GM19240 (cell line): Measurements from ENCODE around the gene FBXO5.

Source experiments
- DNase-seq: peaks from one replicate; pipeline ENCODE4 v3.0.0; 2011; ENCODE audit warnings: low spot score; ENCODE audit not compliant: insufficient read length

The FBXO5 gene

DNA sequence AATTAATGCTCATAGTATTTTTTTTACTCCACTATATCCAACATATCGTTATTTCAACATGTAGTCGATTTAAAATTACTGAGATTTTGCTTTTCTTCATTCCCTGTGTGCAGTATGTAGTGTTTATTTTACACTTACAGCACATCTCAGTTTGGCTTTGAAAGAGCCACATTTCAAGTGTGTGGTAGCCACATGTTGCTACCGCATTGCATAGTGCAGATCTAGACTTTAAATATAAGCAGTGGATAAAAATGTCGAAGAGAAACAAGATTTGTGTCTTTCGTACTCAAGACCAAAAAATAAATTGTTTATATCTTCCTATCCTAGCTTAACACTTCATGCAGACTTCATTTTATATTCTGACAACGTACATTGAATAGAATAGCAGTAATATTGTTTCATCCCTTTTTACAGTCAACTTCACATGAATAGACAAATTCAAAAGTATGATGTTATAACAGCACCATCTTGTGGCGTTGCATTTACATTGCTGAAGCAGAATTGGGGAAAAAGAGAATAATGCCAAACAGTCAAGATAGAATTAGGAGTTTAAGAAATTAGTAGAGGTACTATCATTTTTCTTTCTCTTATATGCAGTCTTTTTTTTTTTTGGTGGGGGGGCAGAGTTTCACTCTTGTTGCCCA lies 29.9 kb downstream of the FBXO5 start:
- DNase-seq: no peak

- no peak for DNase-seq
Measured at GRCh38 chr6:152952045-152952444, 30.8 kb downstream of the FBXO5 start.

DNA sequence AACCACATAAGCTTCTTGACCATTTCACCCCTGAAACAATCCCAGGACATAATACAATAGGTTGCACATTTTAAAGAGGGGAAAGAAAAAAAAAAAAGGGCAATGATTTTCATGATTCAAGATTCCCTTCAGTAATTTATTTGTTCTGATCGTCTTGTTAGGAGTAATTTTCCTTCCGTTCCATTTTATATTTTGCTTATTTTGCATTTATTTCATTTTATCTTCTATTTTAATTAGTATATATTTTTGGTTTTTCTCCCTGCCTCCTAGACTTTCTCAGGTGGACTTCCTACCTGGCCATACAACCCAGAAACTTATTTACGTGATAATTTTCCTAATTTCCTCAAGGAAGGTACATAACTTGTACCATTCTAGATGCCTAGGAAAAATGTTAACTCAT lies 32.6 kb downstream of the FBXO5 start:
- no peak for DNase-seq

GRCh38 chr6:152948150-152948768 lies 34.6 kb downstream of the FBXO5 start:
- no peak for DNase-seq

DNA sequence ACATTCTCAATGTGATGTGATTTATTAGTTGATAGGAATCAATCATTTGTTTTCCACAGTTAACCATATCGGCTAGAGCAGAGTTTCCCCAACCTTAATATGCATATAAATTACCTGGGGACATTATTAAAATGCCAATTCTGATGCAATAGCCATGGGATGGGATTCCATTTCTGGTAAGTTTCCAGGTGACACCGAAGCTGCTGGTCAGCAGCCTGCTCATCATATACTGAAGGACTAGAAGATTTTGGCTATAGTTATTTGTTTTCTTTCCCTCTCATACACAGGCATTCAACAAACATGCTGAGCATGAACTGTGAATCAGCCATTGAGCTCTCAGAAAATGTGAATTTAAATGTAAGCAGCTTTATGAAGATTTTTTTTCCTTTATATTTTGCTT lies 35.8 kb downstream of the FBXO5 start:
- no peak for DNase-seq

DNA sequence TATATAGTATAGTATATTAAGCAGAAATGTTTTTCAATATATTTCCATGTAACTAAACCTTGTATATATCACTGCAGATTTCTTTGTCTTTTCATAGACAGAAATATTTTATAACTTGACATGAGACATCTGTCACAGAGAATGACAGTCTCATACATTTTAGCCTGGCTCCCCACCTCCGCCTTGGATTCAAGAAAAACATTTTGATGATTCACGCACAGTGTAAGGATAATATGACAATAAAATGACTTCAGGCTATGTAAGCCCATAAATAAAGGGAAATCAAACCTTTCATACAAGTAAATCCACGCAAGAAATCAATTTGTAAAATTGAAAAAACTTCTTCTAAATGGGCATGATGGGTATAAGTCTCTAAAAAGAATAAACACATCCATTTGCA lies 36.4 kb downstream of the FBXO5 start:
- DNase-seq: no peak

- no peak for DNase-seq
Measured at GRCh38 chr6:152943260-152943897, 39.5 kb downstream of the FBXO5 start.

DNA sequence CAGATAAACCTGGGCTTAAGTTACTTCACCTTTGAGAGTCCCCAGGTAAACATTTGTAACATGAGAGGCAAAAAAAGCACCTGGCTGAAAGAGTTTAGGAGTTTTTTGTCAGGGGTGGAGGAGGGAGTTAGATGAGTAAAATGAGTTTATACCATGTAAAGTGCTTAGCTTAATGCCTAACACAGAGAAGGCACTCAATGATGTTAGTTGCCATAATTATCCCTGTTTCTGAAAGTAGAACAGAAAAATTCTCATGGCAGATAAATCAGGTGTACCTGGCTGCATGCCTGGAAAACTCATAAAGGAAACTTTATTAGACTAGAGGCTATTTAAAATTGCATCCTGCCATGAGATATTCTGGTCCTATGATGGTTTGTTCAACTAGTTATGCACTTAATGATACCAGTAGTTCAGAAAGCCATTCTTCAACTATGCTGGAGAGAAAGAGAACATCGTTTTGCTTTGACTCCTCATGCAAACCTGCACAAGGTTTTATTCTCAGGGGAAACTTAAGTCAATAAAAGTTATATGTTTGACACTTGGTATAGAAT lies 40.4 kb downstream of the FBXO5 start:
- no peak for DNase-seq

DNA sequence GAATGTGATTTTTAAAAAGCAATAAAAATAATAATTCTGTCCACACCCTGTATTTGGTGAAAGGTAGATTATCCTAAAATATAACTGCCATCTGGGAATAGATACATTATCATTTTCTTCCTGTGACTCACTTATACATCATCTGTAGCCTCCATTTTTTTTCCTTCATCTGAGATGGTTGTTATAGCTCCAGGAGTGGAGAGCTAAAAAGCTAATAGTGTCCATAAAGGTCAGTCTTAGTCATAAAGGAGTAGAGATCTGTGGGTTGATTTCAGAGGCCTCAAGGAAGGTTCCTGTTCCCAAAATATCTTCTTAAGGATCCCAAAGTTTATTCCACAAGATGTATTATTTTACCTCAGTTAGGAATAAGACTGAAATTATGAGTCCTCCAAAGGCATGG lies 41.1 kb downstream of the FBXO5 start:
- no peak for DNase-seq

GRCh38 chr6:152932865-152933264 lies 50.0 kb downstream of the FBXO5 start:
- DNase-seq: no peak

DNA sequence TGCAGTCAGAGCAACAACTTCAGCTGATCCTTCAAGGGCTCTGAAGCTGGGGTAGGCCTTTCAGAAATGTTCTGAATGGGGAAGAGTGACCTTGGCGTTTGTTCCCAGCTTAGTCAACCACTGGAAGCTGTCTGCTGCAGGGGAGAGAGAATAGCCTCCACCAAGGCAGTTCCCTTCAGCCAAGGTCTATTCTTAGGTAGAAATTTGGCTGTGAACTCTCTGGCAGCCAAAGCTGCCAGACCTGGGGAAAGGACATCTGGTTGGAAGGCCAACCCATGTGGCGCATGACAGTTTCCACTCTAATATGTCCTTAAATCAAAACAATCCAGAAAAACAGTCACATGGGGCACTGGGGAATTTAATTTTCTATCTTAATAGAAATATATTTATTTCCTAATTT lies 60.1 kb downstream of the FBXO5 start:
- DNase-seq: no peak
